Psoas muscle (tissue), 8 donors: Measurements from ENCODE around the gene ESR2. TPM values are rescaled to one million over a fixed set of nuclear protein-coding genes. Genes with fewer than 3 reads are reported as not detected.

Experiments
- ATAC-seq, 4 donors: fragments of 200-7000 bp; cut with Tn5 transposase; one replicate each; pipeline ENCODE4 v1.9.1; 2020; ENCODE audit warnings: moderate library complexity in 3 of 4, mild to moderate bottlenecking in 2 of 4
- DNase-seq, 2 donors: peaks; one replicate each; pipeline ENCODE4 v3.0.0-alpha.2; 2020
- H3K27ac ChIP-seq: fragments of 200-600 bp; one replicate; pipeline ENCODE4 v1.8.0; 2022
- H3K27me3 ChIP-seq, 3 donors: fragments of 200-600 bp in 1 of 3; one replicate each; pipeline versions ENCODE4 v1.6.1 to v1.8.0; 2013 to 2022; ENCODE audit warnings: low read length in 2 of 3, mild to moderate bottlenecking in 2 of 3, moderate library complexity in 1 of 3; ENCODE audit not compliant: insufficient read depth in 3 of 3
- H3K36me3 ChIP-seq, 2 donors: fragments of 200-600 bp in 1 of 2; one replicate each; pipeline versions ENCODE4 v1.6.1 to v1.8.0; 2013 to 2022; ENCODE audit warnings: low read depth in 1 of 2, mild to moderate bottlenecking in 1 of 2, moderate library complexity in 1 of 2; ENCODE audit not compliant: insufficient read depth in 1 of 2
- H3K4me1 ChIP-seq: fragments of 200-600 bp; one replicate; pipeline ENCODE4 v1.8.0; 2022
- H3K4me3 ChIP-seq: fragments of 200-600 bp; one replicate; pipeline ENCODE4 v1.8.0; 2022; ENCODE audit warnings: mild to moderate bottlenecking
- H3K9me3 ChIP-seq: fragments of 200-600 bp; one replicate; pipeline ENCODE4 v1.8.0; 2022
- CTCF ChIP-seq: fragments of 200-600 bp; IDR thresholded peaks from one replicate; pipeline ENCODE4 v1.8.0; 2022; ENCODE audit warnings: antibody characterized with exemption
- WGBS, 3 donors: extraction: QIAGEN DNeasy Blood & Tissue Kit; methylation state at CpG; one replicate each; pipeline versions ENCODE4 v1.1.6 to v1.1.7; 2013; 5-methylcytosine and 5-hydroxymethylcytosine counted together
- intact Hi-C, 2 donors: fragments of 100-400 bp; cut with DNase I; formaldehyde crosslinking; loops; one replicate each; pipeline versions ENCODE4 v1.11.0 to v1.14.2; 2022
- polyA plus RNA-seq, 3 donors: library from polyadenylated mRNA; stranded (reverse); fragments of 200-250 nt; gene quantifications; one replicate each; pipeline ENCODE4 v1.2.3, GENCODE V29; 2013
- total RNA-seq, 4 donors: library from RNA; stranded (reverse); fragmentation: NEBNext Ultra II Directional in 2 of 4; extraction: Animal tissue kit (Norgen Biotek cat#: 25700) in 2 of 4; gene quantifications; one replicate each; pipeline versions ENCODE4 v1.2.1 to v1.2.4, GENCODE V29; 2021 to 2023
- donor health status: healthy with polysubstance abuse.
- donor health status: DM: no; HTN: no; CAD: no; lungs with moderate emphysema.
- donor health status: Bipolar disorder and iron deficiency.
- donor health status: healthy.
- donor health status: DM: yes; HTN: yes; CAD: no.
- donor health status: DM: no; HTN: no; CAD: no.
- donor health status: DM: no; HTN: no; CAD: no.
- donor health status: DM: yes; HTN: yes; CAD: no.

Gene ESR2
- total and polyA plus RNA-seq, 7 donors = 0.21 to 1.5 (median 0.77) TPM; not detected in 2

GRCh38 chr14:64246688-64247087 is 47.5 kb downstream of the ESR2 start:
- TF ChIP-seq CTCF = no peak
- Histone ChIP-seq H3K4me1 (no peaks in the 10 kb centered on the region), H3K4me3 (no peak overlapping the region), H3K36me3 (no peaks in the 10 kb centered on the region), H3K27me3 (no peaks in the 10 kb centered on the region), H3K9me3 (no peaks in the 10 kb centered on the region), H3K27ac (no peak overlapping the region)
- ATAC-seq (no peak), DNase-seq (no peak)
- intact Hi-C loops = no loop called here

GRCh38 chr14:64245491-64245890 is 48.7 kb downstream of the ESR2 start:
- TF ChIP-seq CTCF = no peak
- no peaks in the 10 kb centered on the region for H3K36me3 ChIP-seq
- DNase-seq (no peak), ATAC-seq (no peak)
- no peak overlapping the region for H3K27ac ChIP-seq
- intact Hi-C loops = no loop called here
- H3K4me1 ChIP-seq = no peaks in the 10 kb centered on the region
- no peak overlapping the region for H3K4me3 ChIP-seq
- no peaks in the 10 kb centered on the region for H3K27me3 ChIP-seq
- no peaks in the 10 kb centered on the region for H3K9me3 ChIP-seq
- WGBS, 3 donors = 88% methylated on average over 4 of the region's 4 CpGs

GRCh38 chr14:64244279-64244678 is 49.9 kb downstream of the ESR2 start:
- intact Hi-C loops = no loop called here
- H3K9me3 ChIP-seq = no peaks in the 10 kb centered on the region
- no peaks in the 10 kb centered on the region for H3K4me1 ChIP-seq
- no peak overlapping the region for H3K4me3 ChIP-seq
- H3K27ac ChIP-seq = no peak overlapping the region
- ATAC-seq (no peak), DNase-seq (peak in 1 of 2 donors; percentile 18)
- no peaks in the 10 kb centered on the region for H3K36me3 ChIP-seq
- H3K27me3 ChIP-seq = no peaks in the 10 kb centered on the region
- TF ChIP-seq CTCF = no peak
- 21 to 31% (median 26%) methylated on average over 4 of the region's 4 CpGs for WGBS, 3 donors

- no peak for TF ChIP-seq CTCF
- ATAC-seq (no peak), DNase-seq (no peak)
- H3K27ac ChIP-seq = no peak overlapping the region
- H3K27me3 ChIP-seq = no peaks in the 10 kb centered on the region
- H3K4me1 ChIP-seq = no peaks in the 10 kb centered on the region
- no peaks in the 10 kb centered on the region for H3K36me3 ChIP-seq
- no peaks in the 10 kb centered on the region for H3K9me3 ChIP-seq
- intact Hi-C loops = no loop called here
- H3K4me3 ChIP-seq = no peak overlapping the region
- 34 to 48% (median 48%) methylated on average over 2 of the region's 2 CpGs for WGBS, 3 donors
Measured at GRCh38 chr14:64238631-64239030, 55.5 kb downstream of the ESR2 start.

- ATAC-seq = no peak
- intact Hi-C loops = no loop called here
- WGBS, 3 donors = 86 to 91% (median 89%) methylated on average over 6 of the region's 6 CpGs
Measured at GRCh38 chr14:64238049-64238448, 56.1 kb downstream of the ESR2 start.

More at GRCh38 chr14:64238049-64238448, 56.1 kb downstream of the ESR2 start:
- no peak for TF ChIP-seq CTCF
- H3K4me3 ChIP-seq = no peak overlapping the region
- H3K4me1 ChIP-seq = no peaks in the 10 kb centered on the region
- H3K9me3 ChIP-seq = no peaks in the 10 kb centered on the region
- H3K27ac ChIP-seq = no peak overlapping the region
- peaks cover 0 to under 1% of the 10 kb centered on the region in 2 donors for H3K36me3 ChIP-seq
- no peaks in the 10 kb centered on the region for H3K27me3 ChIP-seq
- DNase-seq = no peak
